Right hindlimb (tissue), 1 donor: ENCODE data around the gene USP28.
"Not testable (repeated sequence)": the region's sequence is repeated elsewhere in the genome, so short reads cannot be mapped to it uniquely, and the experiment has no call there.

ENCODE experiments used
- DNase-seq: peaks from one replicate; pipeline ENCODE4 v3.0.0-alpha.2; 2018

Gene USP28

DNA sequence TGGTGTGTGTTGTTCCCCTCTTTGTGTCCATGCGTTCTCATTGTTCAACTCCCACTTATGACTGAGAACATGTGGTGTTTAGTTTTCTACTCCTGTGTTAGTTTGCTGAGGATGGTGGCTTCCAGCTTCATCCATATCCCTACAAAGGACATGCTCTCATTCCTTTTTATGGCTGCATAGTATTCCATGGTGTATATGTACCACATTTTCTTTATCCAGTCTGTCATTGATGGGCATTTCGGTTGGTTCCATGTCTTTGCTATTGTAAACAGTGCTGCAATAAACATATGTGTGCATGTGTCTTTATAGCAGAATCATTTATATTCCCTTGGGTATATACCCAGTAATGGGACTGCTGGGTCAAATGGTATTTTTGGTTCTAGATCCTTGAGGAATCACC lies 112.3 kb downstream of the USP28 start:
- not testable (repeated sequence) for DNase-seq

DNA sequence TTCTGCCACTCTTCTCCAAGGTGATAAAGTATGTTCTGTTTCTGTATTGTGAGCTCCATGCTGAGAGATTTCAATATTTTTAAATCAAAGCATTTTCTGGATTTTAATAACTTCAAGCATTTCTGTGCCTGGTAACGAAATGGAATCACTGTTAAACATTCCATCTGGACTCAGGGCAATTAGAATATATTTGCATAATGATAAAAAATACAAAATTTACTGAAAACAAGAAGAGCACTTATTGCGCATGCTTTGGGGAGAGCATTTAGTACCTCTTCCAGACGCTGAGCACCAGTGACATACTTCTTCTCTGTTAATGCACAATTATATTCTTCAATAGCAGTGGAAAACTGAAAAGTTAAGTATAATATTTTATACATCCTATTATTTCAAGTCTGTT lies 115.1 kb downstream of the USP28 start:
- DNase-seq, result no peak

DNA sequence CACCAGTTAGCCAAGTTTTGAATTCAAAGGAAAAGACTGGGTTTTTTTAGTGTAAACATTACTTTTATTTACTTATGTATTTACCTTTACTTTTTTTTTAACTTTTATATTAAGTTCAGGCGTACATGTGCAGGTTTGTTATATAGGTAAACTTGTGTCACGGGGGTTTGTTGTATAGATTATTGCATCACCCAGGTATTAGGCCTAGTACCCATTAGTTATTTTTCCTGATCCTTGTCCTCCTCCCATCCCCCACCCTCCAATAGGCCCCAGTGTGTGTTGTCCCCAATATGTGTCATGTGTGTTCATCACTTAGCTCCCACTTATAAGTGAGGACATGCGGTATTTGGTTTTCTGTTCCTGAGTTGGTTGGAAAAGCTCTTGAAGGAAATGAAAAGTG lies 122.4 kb downstream of the USP28 start:
- DNase-seq, result no peak
